Neuronal stem cell (in vitro differentiated cells): ENCODE data around the gene FBP2.

Experiments used
- DNase-seq: peaks from one replicate; pipeline ENCODE4 v3.0.0-alpha.2; 2013; ENCODE audit warnings: low spot score
- H2AFZ ChIP-seq: one replicate; pipeline ENCODE4 v1.6.1; 2013; ENCODE audit warnings: mild to moderate bottlenecking, low read length, inconsistent platforms
- H2AK5ac ChIP-seq: 2 replicates; pipeline ENCODE4 v1.6.1; 2013; ENCODE audit warnings: low read depth, mild to moderate bottlenecking, inconsistent platforms, low read length, moderate library complexity, mixed read lengths
- H2BK120ac ChIP-seq: 2 replicates; pipeline ENCODE4 v1.6.1; 2013; ENCODE audit warnings: low read depth, mild to moderate bottlenecking, inconsistent platforms, low read length, moderate library complexity, mixed read lengths
- H2BK12ac ChIP-seq: one replicate; pipeline ENCODE4 v1.6.1; 2013; ENCODE audit warnings: low read length, inconsistent platforms
- H2BK15ac ChIP-seq: 2 replicates; pipeline ENCODE4 v1.6.1; 2013; ENCODE audit warnings: mild to moderate bottlenecking, low read length, inconsistent platforms, mixed read lengths
- H2BK5ac ChIP-seq: one replicate; pipeline ENCODE4 v1.6.1; 2013; ENCODE audit warnings: inconsistent platforms, mild to moderate bottlenecking, low read length, moderate library complexity
- H3K14ac ChIP-seq: one replicate; pipeline ENCODE4 v1.6.1; 2013; ENCODE audit warnings: low read length, inconsistent platforms
- H3K18ac ChIP-seq: 2 replicates; pipeline ENCODE4 v1.6.1; 2013; ENCODE audit warnings: low read length, inconsistent platforms
- H3K23ac ChIP-seq: 2 replicates; pipeline ENCODE4 v1.6.1; 2013; ENCODE audit warnings: low read depth, mild to moderate bottlenecking, mixed read lengths, low read length, inconsistent platforms; ENCODE audit not compliant: poor library complexity
- H3K27ac ChIP-seq: replicated peaks from 3 replicates; pipeline ENCODE4 v1.5.1; 2013; ENCODE audit warnings: low read length, inconsistent platforms
- H3K27me3 ChIP-seq, 3 experiments: 2 replicates each; pipeline ENCODE4 v1.6.1; 2013; ENCODE audit warnings: low read length in 3 of 3, mild to moderate bottlenecking in 2 of 3, inconsistent platforms in 1 of 3, low read depth in 1 of 3, mixed read lengths in 1 of 3, moderate library complexity in 1 of 3; ENCODE audit not compliant: control insufficient read depth in 3 of 3, insufficient read depth in 3 of 3
- H3K36me3 ChIP-seq, 2 donors: replicated peaks in 1 of 2; 2 replicates each; pipeline ENCODE4 v1.6.1; 2013; ENCODE audit warnings: low read length in 2 of 2; ENCODE audit not compliant: control insufficient read depth in 2 of 2, insufficient read depth in 2 of 2
- H3K4ac ChIP-seq: 2 replicates; pipeline ENCODE4 v1.6.1; 2013; ENCODE audit warnings: inconsistent platforms, mild to moderate bottlenecking, low read length, moderate library complexity
- H3K4me1 ChIP-seq, 2 donors: 1 replicate in 1 of 2; 2 replicates in 1 of 2; pipeline ENCODE4 v1.6.1; 2013; ENCODE audit warnings: low read length in 2 of 2, low read depth in 1 of 2; ENCODE audit not compliant: control insufficient read depth in 2 of 2, insufficient read depth in 1 of 2
- H3K4me2 ChIP-seq: one replicate; pipeline ENCODE4 v1.6.1; 2013; ENCODE audit warnings: mild to moderate bottlenecking, low read length, inconsistent platforms; ENCODE audit not compliant: insufficient read depth, poor library complexity, severe bottlenecking
- H3K4me3 ChIP-seq, 2 donors: 2 replicates each; pipeline ENCODE4 v1.5.1; 2013; ENCODE audit warnings: low read length in 2 of 2, mild to moderate bottlenecking in 2 of 2, inconsistent platforms in 1 of 2, moderate library complexity in 1 of 2
- H3K79me1 ChIP-seq: one replicate; pipeline ENCODE4 v1.6.1; 2013; ENCODE audit warnings: low read depth, mild to moderate bottlenecking, inconsistent platforms, low read length, moderate library complexity
- H3K9ac ChIP-seq: one replicate; pipeline ENCODE4 v1.6.1; 2013; ENCODE audit warnings: mild to moderate bottlenecking, low read depth, low read length, inconsistent platforms; ENCODE audit not compliant: poor library complexity
- H3K9me3 ChIP-seq, 2 donors: replicated peaks in 1 of 2; 2 replicates each; pipeline versions ENCODE3 to v1.6.1; 2013; ENCODE audit warnings: low read length in 2 of 2, mild to moderate bottlenecking in 2 of 2, inconsistent platforms in 1 of 2, low read depth in 1 of 2, mixed read lengths in 1 of 2, moderate library complexity in 1 of 2; ENCODE audit not compliant: control insufficient read depth in 2 of 2, insufficient read depth in 1 of 2
- H4K8ac ChIP-seq: one replicate; pipeline ENCODE4 v1.6.1; 2013; ENCODE audit warnings: low read depth, mild to moderate bottlenecking, inconsistent platforms, low read length, moderate library complexity
- H4K91ac ChIP-seq: one replicate; pipeline ENCODE4 v1.6.1; 2013; ENCODE audit warnings: low read length, low read depth, mild to moderate bottlenecking, inconsistent platforms; ENCODE audit not compliant: poor library complexity
- WGBS, 2 donors: extraction: QIAGEN DNeasy Blood & Tissue Kit; methylation state at CpG; one replicate each; pipeline ENCODE4 v1.1.7; 2013; ENCODE audit warnings: missing lambda C conversion rate in 2 of 2, mixed read lengths in 1 of 2; ENCODE audit not compliant: insufficient read length in 2 of 2, insufficient replicate concordance in 1 of 2; ENCODE audit errors: extremely low coverage in 2 of 2; 5-methylcytosine and 5-hydroxymethylcytosine counted together

The FBP2 gene

GRCh38 chr9:94619026-94619425, 25.4 kb upstream of the FBP2 start:
- Histone ChIP-seq H4K8ac (no peak overlapping the region), H2AFZ (no peak overlapping the region), H2AK5ac (no peak overlapping the region), H3K36me3 (no peaks in the 10 kb centered on the region), H3K4me2 (no peak overlapping the region), H3K9ac (no peak overlapping the region), H3K4me3 (no peak overlapping the region), H3K4me1 (no peaks in the 10 kb centered on the region), H2BK12ac (no peak overlapping the region), H3K18ac (no peak overlapping the region), H3K14ac (no peak overlapping the region), H3K27me3 (no peaks in the 10 kb centered on the region), H3K9me3 (no peaks in the 10 kb centered on the region), H3K23ac (no peak overlapping the region), H2BK15ac (no peak overlapping the region), H2BK120ac (no peak overlapping the region), H3K4ac (no peak overlapping the region), H3K79me1 (no peaks in the 10 kb centered on the region), H4K91ac (no peak overlapping the region), H3K27ac (no peak overlapping the region), H2BK5ac (no peak overlapping the region)
- no CpG with 5 or more reads among the region's 4 CpGs for WGBS, 2 donors
- no peak for DNase-seq

GRCh38 chr9:94613003-94613402, 19.4 kb upstream of the FBP2 start:
- no peak overlapping the region for H4K8ac ChIP-seq
- H3K79me1 ChIP-seq = no peaks in the 10 kb centered on the region
- no peaks in the 10 kb centered on the region for H3K27me3 ChIP-seq
- no peak overlapping the region for H2BK120ac ChIP-seq
- no peak overlapping the region for H3K9ac ChIP-seq
- H3K14ac ChIP-seq = no peak overlapping the region
- no peak overlapping the region for H2BK5ac ChIP-seq
- H3K4me2 ChIP-seq = no peak overlapping the region
- H3K4me1 ChIP-seq = peaks cover 3 to 7% of the 10 kb centered on the region in 2 donors
- H3K9me3 ChIP-seq = no peaks in the 10 kb centered on the region
- no peak overlapping the region for H2BK12ac ChIP-seq
- no peak overlapping the region for H3K18ac ChIP-seq
- no peak for DNase-seq
- no peak overlapping the region for H3K4me3 ChIP-seq
- WGBS, 2 donors = no CpG with 5 or more reads among the region's 3 CpGs
- H2AFZ ChIP-seq = no peak overlapping the region
- no peak overlapping the region for H3K23ac ChIP-seq
- no peak overlapping the region for H3K27ac ChIP-seq
- no peak overlapping the region for H2BK15ac ChIP-seq
- H3K36me3 ChIP-seq = no peaks in the 10 kb centered on the region
- H2AK5ac ChIP-seq = no peak overlapping the region
- H4K91ac ChIP-seq = no peak overlapping the region
- H3K4ac ChIP-seq = no peak overlapping the region

- Histone ChIP-seq H3K4ac (no peak overlapping the region), H3K14ac (no peak overlapping the region), H2BK12ac (no peak overlapping the region), H3K79me1 (no peaks in the 10 kb centered on the region), H3K18ac (no peak overlapping the region), H2AK5ac (no peak overlapping the region), H3K36me3 (no peaks in the 10 kb centered on the region), H3K4me2 (no peak overlapping the region), H3K9me3 (no peaks in the 10 kb centered on the region), H2AFZ (no peak overlapping the region), H4K91ac (no peak overlapping the region), H2BK5ac (no peak overlapping the region), H3K9ac (no peak overlapping the region), H2BK120ac (no peak overlapping the region), H2BK15ac (no peak overlapping the region), H3K4me3 (no peak overlapping the region), H3K23ac (no peak overlapping the region), H3K27ac (no peak overlapping the region), H3K4me1 (peaks cover 9 to 13% of the 10 kb centered on the region in 2 donors), H4K8ac (no peak overlapping the region), H3K27me3 (no peaks in the 10 kb centered on the region)
- DNase-seq = no peak
- WGBS, 2 donors = no CpG with 5 or more reads among the region's 7 CpGs
Measured at GRCh38 chr9:94612071-94612470, 18.4 kb upstream of the FBP2 start.

GRCh38 chr9:94611638-94612068, 18.0 kb upstream of the FBP2 start:
- no peak overlapping the region for H2AK5ac ChIP-seq
- no peaks in the 10 kb centered on the region for H3K36me3 ChIP-seq
- H4K8ac ChIP-seq = no peak overlapping the region
- H2BK120ac ChIP-seq = no peak overlapping the region
- H2BK12ac ChIP-seq = no peak overlapping the region
- H2BK5ac ChIP-seq = no peak overlapping the region
- no peak for DNase-seq
- no peak overlapping the region for H3K18ac ChIP-seq
- no peak overlapping the region for H2BK15ac ChIP-seq
- H3K4ac ChIP-seq = no peak overlapping the region
- no peak overlapping the region for H3K4me3 ChIP-seq
- H4K91ac ChIP-seq = no peak overlapping the region
- H3K23ac ChIP-seq = no peak overlapping the region
- H3K9me3 ChIP-seq = no peaks in the 10 kb centered on the region
- WGBS, 2 donors = no CpG with 5 or more reads among the region's 3 CpGs
- H3K27ac ChIP-seq = no peak overlapping the region
- no peak overlapping the region for H3K4me2 ChIP-seq
- peaks cover 9 to 13% of the 10 kb centered on the region in 2 donors for H3K4me1 ChIP-seq
- H2AFZ ChIP-seq = no peak overlapping the region
- H3K27me3 ChIP-seq = no peaks in the 10 kb centered on the region
- H3K79me1 ChIP-seq = no peaks in the 10 kb centered on the region
- H3K14ac ChIP-seq = no peak overlapping the region
- no peak overlapping the region for H3K9ac ChIP-seq
